Measurements from ENCODE around the gene CTNND2.

Gene CTNND2

DNA sequence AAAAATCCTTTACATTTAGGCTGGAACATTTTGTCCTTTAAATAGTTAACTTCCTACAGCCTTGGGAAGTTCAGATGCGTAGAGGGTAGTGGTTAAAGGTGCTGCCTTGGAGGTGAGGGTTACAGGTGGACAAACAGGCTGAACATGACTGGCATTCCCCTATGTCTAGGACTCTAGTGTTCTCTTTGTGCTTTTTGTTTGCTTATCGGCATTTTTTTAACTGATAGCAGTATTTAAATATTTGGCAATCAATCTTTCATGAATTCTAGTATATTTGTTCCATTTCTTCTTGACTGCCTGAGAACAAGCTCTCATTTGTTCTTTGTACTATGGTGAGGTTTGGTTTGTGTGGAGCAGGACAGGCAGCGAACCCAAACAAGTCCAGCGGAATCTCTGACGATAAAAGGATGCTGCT is 307.6 kb downstream of the CTNND2 start:
- Histone ChIP-seq H3K4me1 (ENCODE audit: low read depth, poor library complexity, severe bottlenecking) (no peaks in the 10 kb centered on the region), H3K36me3 (ENCODE audit: insufficient read depth) (no peaks in the 10 kb centered on the region), H3K9ac (no peak overlapping the region), H4K20me1 (ENCODE audit: insufficient read depth) (no peaks in the 10 kb centered on the region), H3K27me3 (ENCODE audit: insufficient read depth, low read depth) (no peaks in the 10 kb centered on the region), H2AFZ (ENCODE audit: low read depth) (no peak overlapping the region), H3K4me2 (no peak overlapping the region), H3K4me3 (IDR thresholded peaks at IDR 0.05; ENCODE audit: insufficient read depth, low read depth, low read length) (no peak overlapping the region), H3K27ac (no peak overlapping the region), H3K79me2 (ENCODE audit: insufficient read depth, low read depth) (no peaks in the 10 kb centered on the region)
- TF ChIP-seq, protein P1, sequence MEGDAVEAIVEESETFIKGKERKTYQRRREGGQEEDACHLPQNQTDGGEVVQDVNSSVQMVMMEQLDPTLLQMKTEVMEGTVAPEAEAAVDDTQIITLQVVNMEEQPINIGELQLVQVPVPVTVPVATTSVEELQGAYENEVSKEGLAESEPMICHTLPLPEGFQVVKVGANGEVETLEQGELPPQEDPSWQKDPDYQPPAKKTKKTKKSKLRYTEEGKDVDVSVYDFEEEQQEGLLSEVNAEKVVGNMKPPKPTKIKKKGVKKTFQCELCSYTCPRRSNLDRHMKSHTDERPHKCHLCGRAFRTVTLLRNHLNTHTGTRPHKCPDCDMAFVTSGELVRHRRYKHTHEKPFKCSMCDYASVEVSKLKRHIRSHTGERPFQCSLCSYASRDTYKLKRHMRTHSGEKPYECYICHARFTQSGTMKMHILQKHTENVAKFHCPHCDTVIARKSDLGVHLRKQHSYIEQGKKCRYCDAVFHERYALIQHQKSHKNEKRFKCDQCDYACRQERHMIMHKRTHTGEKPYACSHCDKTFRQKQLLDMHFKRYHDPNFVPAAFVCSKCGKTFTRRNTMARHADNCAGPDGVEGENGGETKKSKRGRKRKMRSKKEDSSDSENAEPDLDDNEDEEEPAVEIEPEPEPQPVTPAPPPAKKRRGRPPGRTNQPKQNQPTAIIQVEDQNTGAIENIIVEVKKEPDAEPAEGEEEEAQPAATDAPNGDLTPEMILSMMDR (conservative IDR thresholded peaks at IDR 0.05; ENCODE audit: low read depth, low read length), result no peak

- Histone ChIP-seq H3K27ac (no peak overlapping the region), H3K4me3 (IDR thresholded peaks at IDR 0.05; ENCODE audit: insufficient read depth, low read depth, low read length) (no peak overlapping the region), H3K79me2 (ENCODE audit: insufficient read depth, low read depth) (no peaks in the 10 kb centered on the region), H3K27me3 (ENCODE audit: insufficient read depth, low read depth) (no peaks in the 10 kb centered on the region), H3K4me1 (ENCODE audit: low read depth, poor library complexity, severe bottlenecking) (no peaks in the 10 kb centered on the region), H3K4me2 (no peak overlapping the region), H3K9ac (no peak overlapping the region), H4K20me1 (ENCODE audit: insufficient read depth) (no peaks in the 10 kb centered on the region), H3K36me3 (ENCODE audit: insufficient read depth) (no peaks in the 10 kb centered on the region), H2AFZ (ENCODE audit: low read depth) (no peak overlapping the region)
- TF ChIP-seq, protein P1 (conservative IDR thresholded peaks at IDR 0.05; ENCODE audit: low read depth, low read length), result no peak
Measured at GRCh38 chr5:11596185-11596584, 308.1 kb downstream of the CTNND2 start.

DNA sequence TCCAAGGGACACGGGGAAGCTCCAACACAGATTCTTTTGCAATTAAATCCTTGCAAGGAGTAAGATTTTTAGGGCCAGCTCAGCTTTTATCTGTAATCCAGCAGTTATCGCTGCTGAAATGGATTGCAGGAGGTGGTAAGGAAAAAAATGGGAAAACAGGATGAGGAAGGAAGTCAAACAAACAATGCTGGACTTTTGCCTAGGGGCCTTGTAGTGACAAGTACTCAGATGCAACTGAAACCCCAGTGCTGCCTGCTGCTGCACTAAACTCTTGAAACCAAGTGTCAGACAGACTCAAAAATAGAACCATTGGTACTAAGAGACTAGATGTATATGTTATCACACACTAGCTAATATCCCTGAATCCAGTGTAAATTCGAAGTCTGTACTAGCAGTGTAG is 309.2 kb downstream of the CTNND2 start:
- TF ChIP-seq, protein P1 (conservative IDR thresholded peaks at IDR 0.05; ENCODE audit: low read depth, low read length), result no peak
- no peaks in the 10 kb centered on the region for H4K20me1 ChIP-seq (ENCODE audit: insufficient read depth)
- no peaks in the 10 kb centered on the region for H3K27me3 ChIP-seq (ENCODE audit: insufficient read depth, low read depth)
- H3K4me1 ChIP-seq (ENCODE audit: low read depth, poor library complexity, severe bottlenecking), result no peaks in the 10 kb centered on the region
- H3K4me2 ChIP-seq, result no peak overlapping the region
- H3K4me3 ChIP-seq (IDR thresholded peaks at IDR 0.05; ENCODE audit: insufficient read depth, low read depth, low read length), result no peak overlapping the region
- H3K9ac ChIP-seq, result no peak overlapping the region
- H3K36me3 ChIP-seq (ENCODE audit: insufficient read depth), result no peaks in the 10 kb centered on the region
- H2AFZ ChIP-seq (ENCODE audit: low read depth), result no peak overlapping the region
- no peaks in the 10 kb centered on the region for H3K79me2 ChIP-seq (ENCODE audit: insufficient read depth, low read depth)
- H3K27ac ChIP-seq, result no peak overlapping the region

DNA sequence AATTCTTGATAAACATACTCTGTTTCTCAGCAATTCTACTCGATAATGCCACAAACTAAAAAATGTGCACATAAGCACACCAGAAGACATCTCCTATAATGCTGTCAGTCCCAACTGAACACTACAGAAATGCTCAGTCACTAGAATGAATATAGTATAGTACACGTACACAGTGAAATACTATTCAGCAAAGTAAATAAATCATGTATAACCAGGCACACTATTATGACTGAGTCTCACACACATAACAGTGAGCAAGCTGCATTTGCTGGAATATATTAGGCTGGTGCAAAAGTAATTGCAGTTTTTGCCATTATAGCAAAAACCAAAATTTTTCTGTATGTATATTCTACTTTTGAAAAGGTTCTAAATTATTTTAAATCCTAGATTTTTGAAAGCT is 310.2 kb downstream of the CTNND2 start:
- no peak overlapping the region for H3K4me3 ChIP-seq (IDR thresholded peaks at IDR 0.05; ENCODE audit: insufficient read depth, low read depth, low read length)
- H3K4me1 ChIP-seq (ENCODE audit: low read depth, poor library complexity, severe bottlenecking), result no peaks in the 10 kb centered on the region
- H3K27ac ChIP-seq, result no peak overlapping the region
- H3K36me3 ChIP-seq (ENCODE audit: insufficient read depth), result no peaks in the 10 kb centered on the region
- no peak overlapping the region for H3K4me2 ChIP-seq
- TF ChIP-seq, protein P1 (conservative IDR thresholded peaks at IDR 0.05; ENCODE audit: low read depth, low read length), result no peak
- H3K9ac ChIP-seq, result no peak overlapping the region
- H2AFZ ChIP-seq (ENCODE audit: low read depth), result no peak overlapping the region
- no peaks in the 10 kb centered on the region for H3K27me3 ChIP-seq (ENCODE audit: insufficient read depth, low read depth)
- no peaks in the 10 kb centered on the region for H4K20me1 ChIP-seq (ENCODE audit: insufficient read depth)
- no peaks in the 10 kb centered on the region for H3K79me2 ChIP-seq (ENCODE audit: insufficient read depth, low read depth)

Data from KMS-11 (cell line).